GM18517 (cell line): ENCODE measurements around the gene RBFOX2.
"Not testable (repeated sequence)": the region's sequence is repeated elsewhere in the genome, so short reads cannot be mapped to it uniquely, and the experiment has no call there.

ENCODE experiments used
- ATAC-seq: cut with Tn5 transposase; IDR thresholded peaks from one replicate; pipeline ENCODE4 v1.9.1; 2021; ENCODE audit warnings: mild to moderate bottlenecking, moderate library complexity; ENCODE audit not compliant: unreplicated experiment

RBFOX2 gene

DNA sequence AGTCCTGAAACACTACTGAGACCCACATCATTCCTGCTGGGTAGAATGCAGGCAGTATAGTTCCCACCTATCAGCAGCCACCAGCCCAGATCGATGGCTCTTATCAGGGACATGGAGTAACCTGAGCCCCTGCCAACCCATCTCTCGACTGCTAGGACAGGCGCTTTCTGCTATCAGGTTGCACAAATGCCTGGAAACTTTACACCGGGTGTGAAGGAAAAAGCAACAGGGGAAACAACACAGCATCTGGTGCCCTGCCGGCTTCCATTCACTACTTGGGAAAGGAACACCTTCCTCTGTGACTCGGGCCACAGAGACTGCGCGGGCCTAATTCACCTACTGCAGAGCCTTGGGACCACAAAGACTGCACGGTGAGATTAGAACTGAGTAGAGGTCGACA, 18.5 kb downstream of the RBFOX2 start:
- ATAC-seq, result no peak

DNA sequence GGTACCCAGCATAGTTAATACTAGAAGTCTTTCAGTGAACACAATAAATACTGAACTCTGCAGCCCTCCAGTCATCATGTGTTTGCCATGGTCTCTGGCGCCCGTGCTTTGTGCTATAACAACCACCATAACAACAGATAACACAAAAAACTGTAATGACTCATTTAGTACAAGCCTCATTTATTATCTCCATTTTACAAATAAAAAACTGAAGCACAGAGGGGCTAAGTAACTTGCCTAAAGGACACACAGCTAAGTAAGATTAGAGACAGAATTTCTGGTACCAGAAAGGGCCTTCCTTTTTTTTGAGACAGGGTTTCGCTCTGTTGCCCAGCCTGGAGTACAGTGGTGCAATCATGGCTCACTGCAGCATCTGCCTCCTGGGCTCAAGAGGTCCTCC, 19.5 kb downstream of the RBFOX2 start:
- ATAC-seq, result no peak

- ATAC-seq, result no peak
These were observed 20.1 kb downstream of the RBFOX2 start for GRCh38 chr22:36008565-36008964.

DNA sequence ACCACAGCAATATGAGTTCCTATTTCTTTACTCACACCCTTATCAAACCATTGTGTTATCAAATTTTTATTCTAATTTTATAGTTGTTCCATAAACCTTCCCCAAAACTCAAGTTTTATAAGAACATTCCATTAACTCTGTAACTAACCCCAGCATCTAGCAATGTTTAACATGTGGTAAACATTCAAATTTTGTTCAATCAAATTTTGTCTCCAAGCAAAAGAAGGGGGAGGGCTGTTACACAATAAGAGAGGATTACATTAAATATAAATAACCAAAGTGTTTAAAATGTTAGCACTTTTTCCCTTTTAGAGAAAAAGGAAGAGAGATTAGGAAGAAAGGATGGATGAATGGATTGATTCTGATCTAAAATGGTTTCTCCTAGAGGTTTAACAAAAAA, 20.5 kb downstream of the RBFOX2 start:
- no peak for ATAC-seq

DNA sequence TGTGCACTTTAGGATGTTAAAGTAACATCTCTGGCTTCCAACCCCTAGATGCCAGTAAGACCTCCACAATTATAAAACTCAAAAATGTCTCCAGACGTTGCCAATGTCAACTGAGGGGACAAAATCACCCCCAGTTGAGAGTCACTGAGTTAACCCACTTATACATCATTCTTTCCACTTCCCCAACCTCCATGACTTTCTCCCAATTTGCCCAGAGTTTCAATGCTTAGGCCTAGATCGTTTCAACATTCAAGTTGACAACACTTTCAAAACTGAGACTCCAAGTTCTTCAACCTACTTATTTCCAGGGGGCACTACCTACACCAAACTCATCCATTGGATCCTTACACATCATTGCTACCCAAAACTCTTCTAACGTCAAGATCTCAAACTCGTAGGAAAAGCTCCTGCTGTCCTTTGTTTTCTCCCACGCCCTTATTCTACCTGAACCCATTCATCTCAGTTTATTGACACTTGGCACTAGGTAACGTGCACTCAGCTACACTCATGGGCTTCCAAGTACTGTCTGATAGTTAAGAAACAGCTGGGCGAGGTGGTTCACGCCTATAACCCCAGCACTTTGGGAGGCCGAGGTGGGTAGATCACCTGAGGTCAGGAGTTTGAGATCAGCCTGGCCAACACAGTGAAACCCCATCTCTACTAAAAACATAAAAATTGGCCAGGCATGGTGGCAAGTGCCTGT, 24.5 kb downstream of the RBFOX2 start:
- ATAC-seq, result no peak

DNA sequence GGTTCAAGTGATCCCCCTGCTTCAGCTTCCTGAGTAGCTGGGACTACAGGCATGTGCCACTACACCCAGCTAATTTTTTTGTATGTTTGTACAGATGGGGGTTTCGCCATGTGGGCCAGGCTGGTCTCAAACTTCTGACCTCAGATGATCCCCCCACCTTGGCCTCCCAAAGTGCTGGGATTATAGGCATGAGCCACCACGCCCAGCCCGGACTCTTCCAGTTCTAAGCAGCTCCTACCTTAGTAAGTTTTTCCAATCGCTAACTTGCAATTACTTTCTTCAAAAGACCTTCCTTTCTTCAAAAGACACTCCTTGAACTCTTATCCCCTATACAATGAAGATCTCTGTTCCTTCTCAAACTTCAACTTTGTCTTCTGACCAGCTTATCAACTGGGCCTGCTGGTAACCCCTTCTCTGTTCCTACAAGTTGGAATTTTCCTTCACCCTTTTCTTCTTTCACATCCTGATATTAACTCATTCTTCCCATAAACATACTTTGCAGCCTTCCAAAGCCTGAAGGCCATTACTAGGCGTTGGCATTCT, 25.8 kb downstream of the RBFOX2 start:
- no peak for ATAC-seq

DNA sequence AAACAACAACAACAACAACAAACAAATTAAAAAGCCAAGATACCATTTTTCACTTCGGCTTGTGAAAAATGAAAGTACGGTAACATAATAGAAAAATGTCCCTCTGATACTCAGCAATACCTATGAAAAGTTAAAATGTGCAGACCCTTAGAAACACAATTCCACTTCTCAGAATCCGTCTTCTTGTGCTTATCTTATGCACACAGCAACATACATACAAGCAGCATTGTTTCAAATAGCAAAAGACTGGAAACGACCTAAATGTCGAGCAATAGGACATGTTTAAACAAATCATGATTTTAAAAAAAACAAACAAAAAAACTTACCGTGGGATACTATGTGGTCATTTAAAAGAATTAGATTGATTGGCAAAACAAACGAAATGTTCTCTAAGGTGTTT, 26.5 kb downstream of the RBFOX2 start:
- no peak for ATAC-seq

- no peak for ATAC-seq
These were observed 29.9 kb downstream of the RBFOX2 start for GRCh38 chr22:35998748-35999147.

DNA sequence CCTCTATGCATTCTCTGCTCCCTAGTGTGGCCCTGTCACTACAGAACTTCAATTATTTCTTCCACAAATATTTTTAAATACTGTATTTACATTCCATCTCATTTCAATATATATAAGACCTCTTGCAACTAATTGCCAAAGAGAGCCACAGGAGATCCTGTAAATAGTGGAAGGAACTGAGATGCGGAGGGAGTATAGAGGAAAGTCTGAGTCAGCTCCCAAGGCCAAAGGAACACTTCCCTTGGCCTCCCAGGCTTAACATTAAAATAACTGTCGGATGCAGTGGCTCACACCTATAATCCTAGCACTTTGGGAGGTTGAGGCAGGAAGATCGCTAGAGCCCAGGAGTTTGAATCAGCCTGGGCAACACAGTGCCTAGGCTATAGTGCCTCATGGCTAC, 31.2 kb downstream of the RBFOX2 start:
- no peak for ATAC-seq

DNA sequence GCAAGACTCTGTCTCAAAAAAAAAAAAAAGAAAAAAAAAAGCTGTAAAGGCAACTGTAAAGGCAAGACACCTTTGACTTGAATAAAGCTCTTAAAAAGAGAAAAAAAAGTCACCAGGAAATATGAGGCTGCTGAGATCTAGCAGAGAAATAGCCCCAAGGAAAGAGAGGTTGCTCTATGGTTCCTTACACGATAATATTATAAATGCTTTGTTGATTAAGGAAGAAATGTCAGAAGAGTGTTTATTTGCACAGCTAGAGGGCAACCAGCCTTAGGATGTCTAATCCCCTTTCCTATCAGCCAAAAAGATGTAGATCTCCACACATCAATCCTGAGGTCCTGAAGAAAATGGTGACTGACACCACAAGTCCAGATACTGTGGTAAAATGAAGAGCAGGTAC, 32.0 kb downstream of the RBFOX2 start:
- ATAC-seq, result no peak

GRCh38 chr22:35995772-35996171, 32.9 kb downstream of the RBFOX2 start:
- no peak for ATAC-seq

GRCh38 chr22:35995348-35995747, 33.3 kb downstream of the RBFOX2 start:
- no peak for ATAC-seq

- not testable (repeated sequence) for ATAC-seq
These were observed 34.9 kb downstream of the RBFOX2 start for GRCh38 chr22:35993727-35994126.

GRCh38 chr22:35993048-35993714, 35.4 kb downstream of the RBFOX2 start:
- ATAC-seq, result no peak

GRCh38 chr22:35991168-35991567, 37.5 kb downstream of the RBFOX2 start:
- ATAC-seq, result no peak

DNA sequence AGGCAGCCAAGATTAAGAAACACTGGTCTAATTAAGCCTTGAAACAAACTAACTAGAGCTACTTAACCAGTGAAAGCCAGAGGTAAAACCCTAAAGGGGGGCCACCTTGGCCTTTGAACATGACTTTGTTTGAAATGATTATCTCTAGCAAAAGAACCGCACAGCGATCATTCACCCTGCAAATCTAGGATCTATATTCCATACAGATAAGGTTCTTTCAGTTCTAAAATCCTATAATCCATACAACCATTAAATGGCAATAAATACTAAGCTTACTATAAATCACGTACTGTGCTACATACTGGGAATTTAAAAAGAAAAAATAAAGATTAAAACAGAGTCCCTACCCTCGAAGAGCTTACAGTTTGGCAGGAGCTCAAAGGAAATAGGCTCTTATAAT, 40.6 kb downstream of the RBFOX2 start:
- no peak for ATAC-seq

- ATAC-seq, result no peak
These were observed 41.1 kb downstream of the RBFOX2 start for GRCh38 chr22:35987487-35987886.

- no peak for ATAC-seq
These were observed 42.5 kb downstream of the RBFOX2 start for GRCh38 chr22:35986088-35986487.

- no peak for ATAC-seq
These were observed 43.3 kb downstream of the RBFOX2 start for GRCh38 chr22:35985371-35985770.

- ATAC-seq, result no peak
These were observed 44.1 kb downstream of the RBFOX2 start for GRCh38 chr22:35984183-35985175.

DNA sequence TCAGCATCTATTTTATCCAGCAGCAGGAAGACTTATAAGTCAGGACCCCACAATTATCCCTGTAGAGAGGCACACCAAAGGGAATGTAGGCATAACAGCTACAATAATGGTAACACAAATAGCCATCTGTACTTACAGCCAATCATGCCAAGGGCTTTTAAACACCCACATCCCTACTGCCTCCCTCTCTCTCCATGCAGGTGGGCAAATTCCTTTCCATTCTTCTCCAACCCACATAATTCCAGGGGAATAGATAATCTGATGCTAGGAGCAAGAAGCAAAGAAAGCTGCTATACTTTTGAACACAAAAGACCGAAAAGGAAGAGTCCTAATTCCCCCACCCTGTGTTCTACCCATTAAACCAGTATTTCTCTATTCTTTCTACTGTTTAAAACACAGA, 46.7 kb downstream of the RBFOX2 start:
- no peak for ATAC-seq
